Peyer's patch (tissue), 4 donors: ENCODE results near the gene CSTB. TPM values are rescaled to one million over a fixed set of nuclear protein-coding genes. Genes with fewer than 3 reads are reported as not detected.
A peak's percentile ranks its signal among the peaks of the same experiment; 100 is the strongest.

Experiments used
- DNase-seq, 3 donors: peaks; one replicate each; pipeline ENCODE4 v3.0.0-alpha.2; 2017 to 2019
- H3K27ac ChIP-seq, 4 donors: fragments of 200-600 bp; sonication (generic); one replicate each; pipeline ENCODE4 v1.5.1; 2016 to 2019
- H3K27me3 ChIP-seq, 2 donors: fragments of 200-600 bp; sonication (generic); one replicate each; pipeline ENCODE4 v1.5.1; 2019
- H3K36me3 ChIP-seq, 3 donors: fragments of 200-600 bp; sonication (generic); one replicate each; pipeline ENCODE4 v1.5.1; 2016 to 2019
- H3K4me1 ChIP-seq, 4 donors: fragments of 200-600 bp; sonication (generic); one replicate each; pipeline ENCODE4 v1.5.1; 2016 to 2019
- H3K4me3 ChIP-seq, 4 donors: fragments of 200-600 bp; sonication (generic); 1 replicate in 3 of 4; 2 replicates in 1 of 4; pipeline ENCODE4 v1.5.1; 2016 to 2019; ENCODE audit warnings: mild to moderate bottlenecking in 1 of 4
- H3K9me3 ChIP-seq, 4 donors: fragments of 200-600 bp; sonication (generic); one replicate each; pipeline ENCODE4 v1.5.1; 2016 to 2019; ENCODE audit warnings: mild to moderate bottlenecking in 1 of 4
- CTCF ChIP-seq, 6 experiments: fragments of 450-650 bp in 4 of 6; fragments of 200-600 bp in 2 of 6; sonication (generic) in 1 of 6; IDR thresholded peaks; one replicate each; pipeline ENCODE4 v1.5.1; 2017 to 2019; ENCODE audit warnings: antibody characterized with exemption in 6 of 6, mild to moderate bottlenecking in 3 of 6, moderate library complexity in 1 of 6
- POLR2A ChIP-seq, 2 donors: fragments of 450-650 bp; IDR thresholded peaks; one replicate each; pipeline ENCODE4 v1.5.1; 2017; ENCODE audit warnings: antibody characterized with exemption in 2 of 2, mild to moderate bottlenecking in 2 of 2, moderate library complexity in 2 of 2
- small RNA-seq, 2 donors: library from RNA; depleted of rRNA; stranded (forward); fragments of <200 nt; gene quantifications; one replicate each; pipeline ENCODE3, GENCODE V24; 2016
- total RNA-seq, 4 donors: library from RNA; depleted of rRNA; stranded (reverse); fragments of >200 nt; gene quantifications; one replicate each; pipeline ENCODE4 v1.1.0, GENCODE V29; 2016

Gene CSTB
- total RNA-seq, 4 donors from 2014 or later: 7.4 to 16.1 (median 13.3) TPM

GRCh38 chr21:43728467-43729390 lies 47.4 kb downstream of the CSTB start:
- Histone ChIP-seq H3K4me3 (peak overlapping the region; percentile 34 to 57 (median 54)), H3K9me3 (no peaks in the 10 kb centered on the region), H3K27ac (peak overlapping the region; percentile 64 to 84 (median 77)), H3K4me1 (peaks cover 6 to 82% (median 23%) of the 10 kb centered on the region in 4 donors), H3K36me3 (peaks cover 0 to 7% (median 0%) of the 10 kb centered on the region in 3 donors), H3K27me3 (no peaks in the 10 kb centered on the region)
- TF ChIP-seq CTCF (IDR thresholded peaks at IDR 0.05) (peak in 2 of 6 experiments; percentile 6 to 17), POLR2A (IDR thresholded peaks at IDR 0.05) (peak in 1 of 2 donors; percentile 62)
- peak; percentile 76 to 93 (median 91) for DNase-seq

- TF ChIP-seq CTCF (IDR thresholded peaks at IDR 0.05) (no peak), POLR2A (IDR thresholded peaks at IDR 0.05) (no peak)
- DNase-seq: peak in 1 of 3 donors; percentile 67
- Histone ChIP-seq H3K27me3 (no peaks in the 10 kb centered on the region), H3K27ac (peak overlapping the region; percentile 50 to 84 (median 77)), H3K4me3 (peak overlapping the region; percentile 34 to 57 (median 54)), H3K9me3 (no peaks in the 10 kb centered on the region), H3K36me3 (peaks cover 0 to 8% (median 0%) of the 10 kb centered on the region in 3 donors), H3K4me1 (peaks cover 3 to 76% (median 23%) of the 10 kb centered on the region in 4 donors)
Measured at GRCh38 chr21:43728154-43728466, 48.0 kb downstream of the CSTB start.

- peaks cover 0 to 8% (median 0%) of the 10 kb centered on the region in 3 donors for H3K36me3 ChIP-seq
- H3K9me3 ChIP-seq: no peaks in the 10 kb centered on the region
- H3K4me3 ChIP-seq: peak overlapping the region in 3 of 4 donors; percentile 52 to 57 (median 55)
- H3K27ac ChIP-seq: peak overlapping the region; percentile 50 to 84 (median 77)
- peaks cover 3 to 71% (median 23%) of the 10 kb centered on the region in 4 donors for H3K4me1 ChIP-seq
- TF ChIP-seq POLR2A (IDR thresholded peaks at IDR 0.05): no peak
- no peak for TF ChIP-seq CTCF (IDR thresholded peaks at IDR 0.05)
- H3K27me3 ChIP-seq: no peaks in the 10 kb centered on the region
- DNase-seq: peak in 1 of 3 donors; percentile 67
Measured at GRCh38 chr21:43727519-43728153, 48.5 kb downstream of the CSTB start.

GRCh38 chr21:43726686-43727518 lies 49.2 kb downstream of the CSTB start:
- H3K27ac ChIP-seq: peak overlapping the region in 3 of 4 donors; percentile 74 to 84 (median 80)
- H3K9me3 ChIP-seq: no peaks in the 10 kb centered on the region
- peaks cover 3 to 69% (median 23%) of the 10 kb centered on the region in 4 donors for H3K4me1 ChIP-seq
- H3K4me3 ChIP-seq: no peak overlapping the region
- H3K36me3 ChIP-seq: peaks cover 0 to 8% (median 0%) of the 10 kb centered on the region in 3 donors
- no peaks in the 10 kb centered on the region for H3K27me3 ChIP-seq
- DNase-seq: no peak
- no peak for TF ChIP-seq POLR2A (IDR thresholded peaks at IDR 0.05)
- TF ChIP-seq CTCF (IDR thresholded peaks at IDR 0.05): no peak

Small RNAs within 50 kb of the gene (small RNA-seq; reads per million reads assigned to genes)
- gene AP001052.1: 0 reads per million in 2 donors

Other genes with a start within 250 kb of the CSTB start
- under 1 TPM in 2 of 4 donors, not detected in 2; 0.35 to 0.67 TPM for gene HSF2BP, start 116.8 kb downstream of the CSTB start, total RNA-seq
- gene RRP1B, start 116.7 kb downstream of the CSTB start, total RNA-seq: 10 to 100 TPM; 10.7 to 28.1 (median 14.1) TPM
- gene PDXK, start 57.2 kb downstream of the CSTB start, total RNA-seq: 100 to 1,000 TPM in 3 of 4 donors, 10 to 100 TPM in 1; 83.3 to 206 (median 152) TPM
- gene RRP1, start 13.3 kb upstream of the CSTB start, total RNA-seq: 10 to 100 TPM; 11.1 to 32.2 (median 12.9) TPM
- 100 to 1,000 TPM in 3 of 4 donors, 10 to 100 TPM in 1; 63.5 to 225 (median 161) TPM for gene AGPAT3, start 88.9 kb upstream of the CSTB start, total RNA-seq
- gene TRAPPC10, start 236.0 kb upstream of the CSTB start, total RNA-seq: 100 to 1,000 TPM in 1 of 4 donors, 10 to 100 TPM in 3; 62.2 to 153 (median 93.0) TPM